HG02852 (cell line): Measurements from ENCODE around the gene DUSP12.
"Not testable (repeated sequence)": the region's sequence is repeated elsewhere in the genome, so short reads cannot be mapped to it uniquely, and the experiment has no call there.

Experiments
- ATAC-seq: cut with Tn5 transposase; IDR thresholded peaks from one replicate; pipeline ENCODE4 v1.9.1; 2021; ENCODE audit warnings: mild to moderate bottlenecking, moderate library complexity; ENCODE audit not compliant: unreplicated experiment

The DUSP12 gene

GRCh38 chr1:161749509-161750407, at the start of gene DUSP12:
DUSP12 (plus strand) TSS chr1:161749786; CDS start chr1:161749802, 16 bp downstream.
- peak; percentile 93 for ATAC-seq

DNA sequence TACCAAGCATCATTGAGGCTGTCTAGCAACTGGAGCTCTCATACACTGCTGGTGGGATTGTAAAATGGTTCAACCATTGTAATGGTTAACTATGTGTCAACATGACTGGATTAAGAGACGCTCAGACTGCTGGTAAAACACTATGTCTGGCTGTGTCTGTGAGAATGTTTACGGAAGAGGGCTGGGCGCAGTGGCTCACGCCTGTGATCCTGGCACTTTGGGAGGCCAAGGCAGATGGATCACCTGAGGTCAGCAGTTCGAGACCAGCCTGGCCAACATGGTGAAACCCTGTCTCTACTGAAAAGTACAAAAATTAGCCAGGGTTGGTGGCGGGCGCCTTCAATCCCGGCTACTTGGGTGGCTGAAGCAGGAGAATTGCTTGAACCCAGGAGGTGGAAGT, 47.3 kb upstream of the DUSP12 start:
- no peak for ATAC-seq

DNA sequence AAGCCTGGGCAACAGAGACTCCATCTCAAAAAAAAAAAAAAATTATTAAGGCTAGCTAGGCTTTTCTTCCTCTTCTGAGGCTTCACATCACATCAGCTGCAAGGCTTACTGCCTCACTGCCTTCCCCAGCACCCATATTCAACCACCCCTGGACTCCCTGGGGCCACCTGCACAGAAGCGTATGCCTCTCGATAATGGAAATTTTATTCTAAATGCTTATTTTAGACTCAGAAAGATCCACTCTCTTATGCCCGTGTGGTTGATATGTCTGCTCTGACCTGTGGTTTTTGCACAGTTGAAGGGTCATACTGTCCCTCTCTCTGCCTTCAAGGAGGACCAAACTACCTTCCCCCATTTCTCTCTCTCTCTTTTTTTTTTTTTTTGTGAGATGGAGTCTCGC, 44.0 kb upstream of the DUSP12 start:
- no peak for ATAC-seq

DNA sequence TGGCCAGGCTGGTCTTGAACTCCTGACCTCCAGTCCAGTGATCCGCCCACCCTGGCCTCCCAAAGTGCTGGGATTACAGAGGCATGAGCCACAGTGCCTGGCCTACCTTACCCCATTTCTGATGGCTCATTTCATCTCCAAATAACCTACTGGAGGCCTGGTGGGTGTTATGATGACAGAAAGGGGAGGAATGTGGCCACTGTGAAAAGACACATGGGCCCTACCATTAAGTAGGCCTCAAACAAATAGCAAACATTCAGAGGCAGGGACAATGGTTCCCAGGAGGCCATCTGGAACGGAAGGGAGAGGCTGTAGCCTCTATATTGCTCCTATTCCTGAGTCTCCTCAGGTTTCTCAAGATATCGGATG, 43.5 kb upstream of the DUSP12 start:
- no peak for ATAC-seq

DNA sequence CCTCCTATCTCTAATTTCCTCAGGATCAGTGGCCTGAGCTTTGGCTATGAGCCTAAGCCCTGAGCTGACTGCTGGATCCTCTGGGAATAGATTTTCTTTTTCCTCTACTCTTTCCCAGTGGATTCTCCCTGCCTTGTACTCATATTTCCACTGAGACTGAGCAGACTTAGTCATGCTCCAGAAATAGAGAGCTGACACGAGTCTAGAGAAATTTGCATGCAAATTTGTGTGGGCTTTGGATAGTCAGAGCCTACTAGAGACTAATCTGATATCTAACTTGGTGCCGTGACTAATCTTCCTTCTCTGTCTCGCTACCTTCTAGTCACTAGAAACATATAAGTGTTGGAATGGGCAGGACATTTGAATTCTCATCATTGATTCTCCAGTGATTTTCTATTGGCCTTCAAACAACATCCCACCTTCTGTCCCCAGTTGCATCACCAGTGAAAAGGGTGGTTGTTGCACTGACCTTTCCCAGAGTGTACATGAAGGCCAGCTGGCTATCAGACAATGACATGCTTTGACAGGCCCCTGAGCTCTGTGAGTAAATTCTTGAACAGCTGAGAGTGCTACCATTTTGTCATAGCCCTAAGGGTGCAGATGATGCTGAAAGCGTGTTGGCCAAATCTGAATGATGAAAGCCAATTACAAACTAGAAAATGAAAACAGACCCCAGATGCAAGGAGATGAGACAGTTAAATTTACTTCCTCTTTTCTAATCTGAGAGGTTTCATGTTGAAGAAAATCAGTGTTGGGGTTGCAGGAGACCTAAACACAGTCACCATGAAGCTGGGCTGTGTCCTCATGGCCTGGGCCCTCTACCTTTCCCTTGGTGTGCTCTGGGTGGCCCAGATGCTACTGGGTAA, 42.9 kb upstream of the DUSP12 start, which contains the start of gene FCRLA:
TSS of gene FCRLA (plus strand) at position 748 of the 866 bp plus-strand sequence. CDS start at position 784, 36 bp downstream.
- ATAC-seq: peak; percentile 65

DNA sequence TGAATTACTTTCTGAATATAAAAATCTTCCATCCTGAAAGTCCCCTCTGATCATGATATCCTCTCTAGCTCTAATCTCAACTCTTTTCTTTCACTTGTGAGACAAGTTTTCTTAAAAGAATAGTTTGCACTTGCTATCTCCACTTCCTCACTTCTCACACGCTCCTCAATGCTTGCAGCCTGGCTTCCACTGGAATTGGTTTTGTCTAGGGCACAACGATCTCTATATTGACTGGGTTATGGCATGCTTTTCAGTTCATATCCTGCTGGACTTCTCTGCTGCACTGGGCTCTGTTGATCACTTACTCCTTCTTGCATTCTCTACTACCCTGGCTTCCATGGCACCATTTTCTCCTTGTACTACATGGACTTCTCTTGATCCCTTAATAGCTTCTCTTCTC, 42.1 kb upstream of the DUSP12 start:
- no peak for ATAC-seq

DNA sequence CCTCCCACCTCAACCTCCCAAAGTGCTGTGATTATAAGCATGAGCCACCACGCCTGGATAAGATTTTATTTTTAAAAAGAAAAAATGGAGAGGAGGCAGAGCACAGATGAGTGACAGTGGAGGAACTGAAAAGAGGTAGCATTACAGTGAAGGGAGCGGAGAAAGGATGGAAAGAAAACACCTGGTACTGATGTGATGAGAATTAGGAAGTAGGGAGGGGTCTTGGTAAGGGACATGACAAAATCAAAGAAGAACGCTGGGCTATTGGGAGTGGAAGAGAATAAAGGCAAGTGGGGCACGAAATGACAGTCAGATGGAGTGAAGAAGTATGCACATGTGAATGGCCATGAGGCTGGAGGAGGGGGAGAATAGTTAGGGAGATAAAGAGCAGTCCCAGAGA, 40.2 kb upstream of the DUSP12 start:
- ATAC-seq: no peak

- ATAC-seq: no peak
Observed at GRCh38 chr1:161710560-161710959, 39.0 kb upstream of the DUSP12 start.

GRCh38 chr1:161718559-161719324, 30.8 kb upstream of the DUSP12 start:
- ATAC-seq: peak; percentile 47

DNA sequence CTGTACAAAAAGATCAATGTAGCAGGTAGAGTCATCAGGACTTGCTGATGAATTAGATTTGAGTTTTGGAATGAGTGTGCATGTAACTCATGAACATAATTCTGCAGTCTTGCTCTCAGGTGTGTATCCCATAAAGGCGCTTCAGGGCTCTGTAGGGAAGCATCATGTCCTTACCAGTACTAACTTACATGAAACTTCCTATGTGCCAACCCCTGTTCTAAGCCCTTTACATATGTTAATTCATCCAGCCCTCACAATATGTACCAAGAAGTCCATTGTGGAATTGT, 30.3 kb upstream of the DUSP12 start:
- ATAC-seq: peak; percentile 47

- no peak for ATAC-seq
Observed at GRCh38 chr1:161720422-161720821, 29.2 kb upstream of the DUSP12 start.

DNA sequence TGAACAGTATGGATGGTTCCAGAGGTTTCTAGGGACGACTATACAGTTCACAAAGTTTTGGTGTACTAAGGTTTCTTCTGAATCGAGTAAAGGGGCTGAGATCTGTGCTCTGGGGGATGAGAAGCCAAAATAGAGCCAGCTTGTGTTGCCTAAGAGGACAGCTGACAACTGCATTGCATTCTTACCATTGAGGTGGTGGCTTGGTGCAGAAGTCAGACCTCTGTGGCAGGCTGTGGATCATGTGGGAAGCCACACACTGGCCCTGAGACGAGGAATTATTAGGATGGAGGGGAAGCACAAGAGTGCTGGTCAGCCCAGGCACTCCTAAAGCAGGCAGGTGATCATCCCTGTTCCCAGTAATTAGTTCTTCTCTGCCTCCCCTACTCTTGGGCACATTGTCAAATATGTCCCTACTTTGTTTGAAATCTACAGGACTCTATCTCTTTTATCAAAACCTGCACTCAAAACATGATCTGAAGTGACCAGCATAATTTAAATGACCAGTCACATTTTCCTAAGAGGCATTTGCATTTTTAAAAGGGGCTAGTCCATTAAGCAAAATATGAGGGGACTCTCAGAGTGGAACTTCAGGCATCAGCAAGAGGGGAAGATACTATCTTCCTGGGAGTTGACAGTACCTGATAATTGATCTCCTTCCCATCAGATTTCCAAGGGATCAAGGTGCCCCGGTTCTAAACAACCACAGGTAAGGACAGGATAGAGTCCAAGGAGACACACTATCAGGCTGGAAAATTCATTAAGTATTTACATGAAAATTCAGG, 28.4 kb upstream of the DUSP12 start, which contains the start of gene FCRLB:
TSS of gene FCRLB (plus strand) at position 589 of the 782 bp plus-strand sequence. CDS start 1,129 bp downstream, outside the sequence.
- ATAC-seq: no peak

DNA sequence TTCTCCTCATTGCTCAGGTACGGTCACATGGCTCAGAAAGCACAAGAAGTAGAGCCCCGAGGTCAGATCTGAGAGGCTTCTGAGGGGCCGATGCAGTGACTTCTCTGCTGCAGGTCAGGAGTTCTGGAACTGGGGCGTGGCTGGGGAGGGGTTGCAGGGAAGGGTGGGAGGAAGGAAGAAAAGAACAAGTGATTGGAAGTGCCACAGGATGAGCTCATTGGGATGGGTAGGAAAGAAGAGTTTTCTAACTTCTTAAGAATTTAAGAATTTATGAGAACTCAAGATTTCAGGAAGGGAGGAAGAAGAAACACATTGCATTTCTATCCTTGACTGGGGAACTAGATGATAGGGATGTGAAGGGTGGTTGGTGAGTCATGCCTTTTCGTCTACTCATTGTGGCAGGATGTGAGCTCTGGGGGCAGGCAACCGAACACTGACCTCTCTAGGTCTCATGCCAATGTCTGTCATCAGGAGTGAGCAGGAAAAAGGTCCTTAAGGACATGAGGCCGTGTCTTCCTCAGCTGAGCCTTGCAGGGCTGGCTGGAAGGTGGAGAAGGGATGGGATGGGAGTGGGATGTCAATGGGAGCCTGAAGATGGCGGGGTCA, 27.7 kb upstream of the DUSP12 start:
- no peak for ATAC-seq

GRCh38 chr1:161722406-161722805, 27.2 kb upstream of the DUSP12 start:
- ATAC-seq: no peak

- no peak for ATAC-seq
Observed at GRCh38 chr1:161723459-161724141, 26.0 kb upstream of the DUSP12 start.

- not testable (repeated sequence) for ATAC-seq
Observed at GRCh38 chr1:161725258-161725907, 24.2 kb upstream of the DUSP12 start.

DNA sequence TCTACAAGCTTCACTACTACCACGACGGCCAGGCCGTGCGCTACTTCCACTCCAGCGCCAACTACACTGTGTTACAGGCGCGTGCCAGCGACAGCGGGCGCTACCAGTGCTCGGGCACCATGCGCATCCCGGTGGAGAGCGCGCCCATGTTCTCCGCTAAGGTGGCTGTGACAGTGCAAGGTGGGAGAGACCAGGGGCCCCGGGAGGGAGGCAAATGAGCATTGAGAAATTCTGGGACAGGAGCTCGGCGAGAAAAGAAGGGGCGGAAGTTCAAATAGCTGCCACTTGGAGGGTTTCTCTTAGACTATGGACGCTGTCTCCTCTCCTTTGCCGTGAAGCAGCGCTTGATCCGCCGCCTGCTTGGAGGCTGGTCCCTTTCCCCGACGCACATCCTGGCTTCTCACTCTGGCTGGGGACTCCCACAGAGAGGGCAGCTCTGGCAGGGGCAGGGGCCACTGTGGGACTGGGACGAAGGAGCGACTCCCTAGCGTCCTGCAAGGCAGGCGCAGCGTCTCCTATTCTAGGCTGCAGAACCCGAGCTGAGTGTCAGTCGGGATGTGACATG, 23.6 kb upstream of the DUSP12 start:
- ATAC-seq: peak; percentile 24

DNA sequence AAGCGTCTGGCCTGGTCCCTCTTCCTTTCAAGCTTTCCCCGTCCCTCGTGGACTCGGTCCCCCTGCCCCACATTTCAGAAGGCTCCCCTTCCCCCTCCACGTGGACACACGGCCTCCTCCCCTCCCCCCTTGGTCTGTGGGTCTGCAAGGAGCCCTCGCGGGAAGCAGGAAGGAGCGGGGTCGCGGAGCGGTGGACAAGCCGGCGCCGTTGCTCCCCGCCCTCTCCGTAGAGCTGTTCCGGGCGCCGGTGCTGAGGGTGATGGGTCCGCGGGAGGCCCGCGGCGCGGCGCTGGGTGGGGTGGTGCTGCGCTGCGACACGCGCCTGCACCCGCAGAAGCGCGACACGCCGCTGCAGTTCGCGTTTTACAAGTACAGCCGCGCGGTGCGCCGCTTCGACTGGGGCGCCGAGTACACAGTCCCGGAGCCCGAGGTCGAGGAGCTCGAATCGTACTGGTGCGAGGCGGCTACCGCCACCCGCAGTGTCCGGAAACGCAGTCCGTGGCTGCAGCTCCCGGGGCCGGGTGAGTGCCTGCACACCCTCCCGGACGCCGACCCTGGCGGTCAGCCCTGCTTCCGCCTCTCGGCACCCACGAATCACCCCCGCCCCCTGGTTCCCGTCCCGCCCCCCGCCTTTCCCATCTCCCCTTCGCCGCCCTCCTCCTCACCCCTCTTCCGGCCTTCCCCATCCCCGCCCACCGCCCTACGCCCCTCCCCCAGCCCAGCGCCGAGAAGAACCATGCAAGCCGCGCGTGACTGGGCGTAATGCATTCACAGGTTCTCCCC, 22.9 kb upstream of the DUSP12 start:
- peak; percentile 44 for ATAC-seq
